ENCODE results near the gene FBXL17.

GRCh38 chr5:108260117-108260857, 121.6 kb downstream of the FBXL17 start:
- no peak for TF ChIP-seq EZH2 (IDR thresholded peaks at IDR 0.05; ENCODE audit: insufficient read depth, poor library complexity, severe bottlenecking)
- no peak for TF ChIP-seq EZH2phosphoT487 (IDR thresholded peaks at IDR 0.05; ENCODE audit: insufficient read depth, low read depth)

Measured in GM23248 (cell line).